Measurements from ENCODE around the gene SEPTIN1. TPM values are rescaled to one million over a fixed set of nuclear protein-coding genes. Genes with fewer than 3 reads are reported as not detected.

The SEPTIN1 gene
- total and polyA plus RNA-seq, 2 donors (not counting 3 experiments of a cell fraction or from before 2014, with no cell fraction given): 0.07 to 0.75 TPM

- Histone ChIP-seq H3K4me3 (replicated peaks in 1 of 3; ENCODE audit: insufficient read depth in 1 of 3, low read depth in 1 of 3, low read length in 3 of 3) (peak within 1 kb of the TSS; percentile 40 to 73 (median 63)), H3K36me3 (ENCODE audit: control insufficient read depth in 2 of 2, extremely low read depth in 1 of 2, insufficient read depth in 2 of 2, low read length in 2 of 2) (no peaks in the 10 kb centered on the region), H3K9ac (replicated peaks; ENCODE audit: extremely low read depth, insufficient read depth, low read length) (peak within 1 kb of the TSS; percentile 65), H3K27ac (ENCODE audit: insufficient read depth, low read depth, low read length) (peak within 1 kb of the TSS; percentile 38), H3K9me3 (replicated peaks; ENCODE audit: control insufficient read depth, insufficient read depth, low read length) (no peaks in the 10 kb centered on the region), H3K4me2 (ENCODE audit: insufficient read depth, low read length) (peak within 1 kb of the TSS; percentile 88), H3K9me1 (replicated peaks; ENCODE audit: control insufficient read depth, extremely low read depth, insufficient read depth, low read length) (no peaks in the 10 kb centered on the region), H3K79me2 (ENCODE audit: control insufficient read depth, insufficient read depth, low read length) (peaks cover 19% of the 10 kb centered on the region), H3K27me3 (ENCODE audit: control insufficient read depth in 2 of 2, insufficient read depth in 2 of 2, low read length in 2 of 2) (peaks cover 0 to 4% of the 10 kb centered on the region in 2 experiments), H3K4me1 (ENCODE audit: control insufficient read depth, extremely low read depth, insufficient read depth, low read length) (peaks cover 23% of the 10 kb centered on the region), H4K20me1 (replicated peaks; ENCODE audit: control insufficient read depth, extremely low read depth, insufficient read depth, low read length) (no peaks in the 10 kb centered on the region), H2AFZ (ENCODE audit: low read depth, low read length) (peak within 1 kb of the TSS; percentile 88)
- DNase-seq (ENCODE audit: low read depth, low spot score) (peak; percentile 97), FAIRE-seq (peak; percentile 98)
- ChIA-PET CTCF (interaction anchor here (0.6 to 2.8 kb wide), 47 partner anchors 9 to 338 kb away, joined by 3 to 46 read pairs (median 5); partner anchors contain the start of genes PRR14, SEPHS2, TBC1D10B and TBX6), POLR2A (interaction anchor here (1.0 to 1.5 kb wide), 4 partner anchors 12 to 364 kb away, joined by 4 to 6 read pairs (median 4); partner anchors contain the start of genes ALDOA, ZNF764 and ZNF771)
- BruUV-seq (replicated peaks): TSS peak; percentile 82
- dilution Hi-C loops (cut with MboI; ENCODE audit: extremely low pct_ligation_motif_present, low sequenced_read_pairs): no loop called here
- intact Hi-C loops (cut with micrococcal nuclease): loop anchor here (1.0 to 2.0 kb wide), 5 partner anchors 97 to 265 kb away; partner anchors contain the start of gene ZNF785
- TF ChIP-seq MAX (IDR thresholded peaks at IDR 0.05; ENCODE audit: insufficient read depth, insufficient read length) (no peak), FOS (IDR thresholded peaks at IDR 0.05; ENCODE audit: borderline replicate concordance, insufficient read depth, low read length) (no peak), MYC (IDR thresholded peaks at IDR 0.05; ENCODE audit: low read depth, low read length) (no peak), GATA2 (IDR thresholded peaks at IDR 0.05; ENCODE audit: insufficient read depth, insufficient read length, low read depth, low read length) (no peak), CTCF (IDR thresholded peaks at IDR 0.05; ENCODE audit: extremely low read depth in 1 of 2, insufficient read depth in 1 of 2, low read depth in 1 of 2, low read length in 2 of 2) (peak; percentile 66 to 78), POLR2AphosphoS5 (IDR thresholded peaks at IDR 0.05; ENCODE audit: insufficient read depth, low read depth, low read length) (no peak), JUN (IDR thresholded peaks at IDR 0.05; ENCODE audit: borderline replicate concordance, insufficient read depth, insufficient read length, low read depth) (peak; percentile 5), POLR2A (IDR thresholded peaks at IDR 0.05; ENCODE audit: low read depth, low read length) (peak; percentile 25)
Observed at GRCh38 chr16:30429678-30430427, 47.5 kb upstream of the SEPTIN1 start, which contains the start of gene DCTPP1. DCTPP1 (minus strand) TSS chr16:30430030; CDS start chr16:30429980, 50 bp downstream.

All from endothelial cell of umbilical vein (primary cell).